ENCODE results near the gene HSPB7. TPM values are rescaled to one million over a fixed set of nuclear protein-coding genes. Genes with fewer than 3 reads are reported as not detected.
"Not testable (repeated sequence)": the region's sequence is repeated elsewhere in the genome, so short reads cannot be mapped to it uniquely, and the experiment has no call there.

HSPB7 gene
- total RNA-seq, 1 donor from 2014 or later, result not detected

GRCh38 chr1:16005597-16005996 is 12.2 kb downstream of the HSPB7 start:
- H3K4me2 ChIP-seq, result no peak overlapping the region
- peaks cover 9% of the 10 kb centered on the region for H3F3A ChIP-seq (ENCODE audit: low read depth)
- no peaks in the 10 kb centered on the region for H3K9me3 Mint-ChIP-seq
- no peaks in the 10 kb centered on the region for H4K20me1 ChIP-seq (ENCODE audit: low read depth)
- no peaks in the 10 kb centered on the region for H3K36me3 ChIP-seq
- H3K79me2 ChIP-seq (ENCODE audit: low read depth), result no peaks in the 10 kb centered on the region
- no peak for DNase-seq (ENCODE audit: low spot score)
- no peaks in the 10 kb centered on the region for H3K36me3 Mint-ChIP-seq
- H3K9me3 ChIP-seq (ENCODE audit: low read depth), result no peaks in the 10 kb centered on the region
- no peak overlapping the region for H3K4me3 ChIP-seq
- H3K4me1 Mint-ChIP-seq, result peaks cover 12% of the 10 kb centered on the region
- H3K27ac ChIP-seq, result no peak overlapping the region
- no peak overlapping the region for H3K4me3 Mint-ChIP-seq
- no peak for TF ChIP-seq EZH2phosphoT487 (IDR thresholded peaks at IDR 0.05)
- no peak for TF ChIP-seq EZH2 (IDR thresholded peaks at IDR 0.05)
- no peak for TF ChIP-seq CTCF (IDR thresholded peaks at IDR 0.05)
- H3K27ac Mint-ChIP-seq, result no peak overlapping the region
- no peak overlapping the region for H2AFZ ChIP-seq (replicated peaks)
- peaks cover 5% of the 10 kb centered on the region for H3K4me1 ChIP-seq
- H3K27me3 Mint-ChIP-seq (ENCODE audit: insufficient read depth, low read depth), result peaks cover 16% of the 10 kb centered on the region
- H3K9ac ChIP-seq, result no peak overlapping the region
- peaks cover 70% of the 10 kb centered on the region for H3K27me3 ChIP-seq

GRCh38 chr1:16001274-16001673 is 16.6 kb downstream of the HSPB7 start:
- not testable (repeated sequence) for DNase-seq (ENCODE audit: low spot score); H3K4me2 ChIP-seq; H3K36me3 Mint-ChIP-seq; H2AFZ ChIP-seq (replicated peaks); H3K27ac ChIP-seq; H3K36me3 ChIP-seq; H3F3A ChIP-seq (ENCODE audit: low read depth); H3K79me2 ChIP-seq (ENCODE audit: low read depth); H3K9me3 Mint-ChIP-seq; H3K4me1 Mint-ChIP-seq; H3K4me1 ChIP-seq; H3K4me3 Mint-ChIP-seq; H4K20me1 ChIP-seq (ENCODE audit: low read depth); H3K9ac ChIP-seq; H3K4me3 ChIP-seq; H3K27ac Mint-ChIP-seq; H3K9me3 ChIP-seq (ENCODE audit: low read depth)
- H3K27me3 Mint-ChIP-seq (ENCODE audit: insufficient read depth, low read depth), result peaks cover 26% of the 10 kb centered on the region
- H3K27me3 ChIP-seq, result peaks cover 76% of the 10 kb centered on the region

GRCh38 chr1:15998929-15999328 is 18.9 kb downstream of the HSPB7 start:
- no peak for TF ChIP-seq EZH2 (IDR thresholded peaks at IDR 0.05)
- no peak for TF ChIP-seq EZH2phosphoT487 (IDR thresholded peaks at IDR 0.05)
- TF ChIP-seq CTCF (IDR thresholded peaks at IDR 0.05), result no peak

DNA sequence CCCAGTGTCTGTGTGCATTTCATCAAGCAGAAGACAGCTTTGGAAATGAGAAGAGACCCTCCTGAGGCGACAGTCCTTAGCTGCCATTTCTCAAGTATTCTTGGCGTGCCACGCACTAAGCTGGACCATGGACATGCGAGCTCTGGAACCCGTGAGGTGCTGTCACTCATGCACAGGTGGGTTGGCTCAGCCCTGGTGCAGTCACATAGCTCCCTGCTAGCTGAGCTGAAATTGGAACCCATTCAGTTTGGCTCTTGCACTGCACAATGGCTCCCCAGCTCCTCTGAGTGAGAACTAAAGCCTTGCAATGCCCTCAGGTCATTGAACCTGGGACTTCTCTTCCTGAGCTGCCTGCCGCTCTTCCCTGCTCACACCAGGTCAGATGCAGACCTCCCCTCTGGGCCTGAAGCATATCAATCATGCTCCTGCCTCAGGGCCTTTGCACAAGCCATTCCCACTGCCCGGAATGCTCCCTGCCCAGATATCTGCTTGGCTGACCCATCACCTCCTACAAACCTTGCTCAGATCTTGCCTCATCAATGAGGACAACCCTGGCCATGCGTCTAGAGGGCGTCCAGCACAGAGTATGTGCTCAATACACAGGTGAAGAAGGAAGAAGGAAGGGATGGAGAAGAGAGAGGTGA is 20.1 kb downstream of the HSPB7 start:
- Histone ChIP-seq H3K4me3 (no peak overlapping the region), H3K27ac (no peak overlapping the region), H3K36me3 (no peaks in the 10 kb centered on the region), H3F3A (ENCODE audit: low read depth) (no peaks in the 10 kb centered on the region), H3K9ac (no peak overlapping the region), H3K27me3 (peaks cover 46% of the 10 kb centered on the region), H3K9me3 (ENCODE audit: low read depth) (no peaks in the 10 kb centered on the region), H3K4me1 (no peaks in the 10 kb centered on the region), H3K79me2 (ENCODE audit: low read depth) (no peaks in the 10 kb centered on the region), H4K20me1 (ENCODE audit: low read depth) (no peaks in the 10 kb centered on the region), H2AFZ (replicated peaks) (no peak overlapping the region), H3K4me2 (no peak overlapping the region)
- no peak for DNase-seq (ENCODE audit: low spot score)
- no peaks in the 10 kb centered on the region for H3K9me3 Mint-ChIP-seq
- H3K4me1 Mint-ChIP-seq, result no peaks in the 10 kb centered on the region
- H3K27ac Mint-ChIP-seq, result peak overlapping the region; percentile 63
- TF ChIP-seq CTCF (IDR thresholded peaks at IDR 0.05) (no peak), EZH2 (IDR thresholded peaks at IDR 0.05) (no peak), EZH2phosphoT487 (IDR thresholded peaks at IDR 0.05) (no peak)
- H3K4me3 Mint-ChIP-seq, result no peak overlapping the region
- no peaks in the 10 kb centered on the region for H3K36me3 Mint-ChIP-seq
- H3K27me3 Mint-ChIP-seq (ENCODE audit: insufficient read depth, low read depth), result peaks cover 18% of the 10 kb centered on the region

More at GRCh38 chr1:15998929-15999328, 18.9 kb downstream of the HSPB7 start:
- no peaks in the 10 kb centered on the region for H3K36me3 ChIP-seq
- H3K4me2 ChIP-seq, result no peak overlapping the region
- H3K4me1 Mint-ChIP-seq, result peaks cover 3% of the 10 kb centered on the region
- no peak overlapping the region for H3K27ac ChIP-seq
- no peak overlapping the region for H3K4me3 ChIP-seq
- H3K36me3 Mint-ChIP-seq, result no peaks in the 10 kb centered on the region
- peaks cover 6% of the 10 kb centered on the region for H3F3A ChIP-seq (ENCODE audit: low read depth)
- H3K27me3 ChIP-seq, result peaks cover 57% of the 10 kb centered on the region
- no peak overlapping the region for H3K9ac ChIP-seq
- peaks cover 19% of the 10 kb centered on the region for H3K27me3 Mint-ChIP-seq (ENCODE audit: insufficient read depth, low read depth)
- no peaks in the 10 kb centered on the region for H3K79me2 ChIP-seq (ENCODE audit: low read depth)
- no peaks in the 10 kb centered on the region for H4K20me1 ChIP-seq (ENCODE audit: low read depth)
- H3K4me1 ChIP-seq, result peaks cover 4% of the 10 kb centered on the region
- H3K27ac Mint-ChIP-seq, result no peak overlapping the region
- H2AFZ ChIP-seq (replicated peaks), result no peak overlapping the region
- no peaks in the 10 kb centered on the region for H3K9me3 ChIP-seq (ENCODE audit: low read depth)
- H3K9me3 Mint-ChIP-seq, result no peaks in the 10 kb centered on the region
- DNase-seq (ENCODE audit: low spot score), result no peak
- H3K4me3 Mint-ChIP-seq, result peak overlapping the region; percentile 33
